Astrocyte (in vitro differentiated cells and primary cell): ENCODE results near the gene TMEM80. TPM values are rescaled to one million over a fixed set of nuclear protein-coding genes. Genes with fewer than 3 reads are reported as not detected.

Experiments
- DNase-seq: peaks from one replicate; pipeline ENCODE4 v3.0.0-alpha.2; 2010; ENCODE audit warnings: low read depth
- FAIRE-seq: peaks from 2 replicates; lab custom pipeline; 2011; peaks lifted over from hg19 to GRCh38; lab: Jason Lieb, UNC
- H2AFZ ChIP-seq: 2 replicates; pipeline ENCODE4 v1.6.0; 2012; ENCODE audit warnings: low read depth, low read length, inconsistent platforms
- H3K27ac ChIP-seq: 2 replicates; pipeline ENCODE4 v1.5.1; 2011; ENCODE audit warnings: low read depth, low read length, inconsistent platforms
- H3K27me3 ChIP-seq: 2 replicates; pipeline ENCODE4 v1.6.0; 2011; ENCODE audit warnings: low read length, inconsistent platforms; ENCODE audit not compliant: insufficient read depth
- H3K36me3 ChIP-seq: 2 replicates; pipeline ENCODE4 v1.5.1; 2011; ENCODE audit warnings: low read length, inconsistent platforms; ENCODE audit not compliant: insufficient read depth
- H3K4me1 ChIP-seq: 2 replicates; pipeline ENCODE4 v1.5.1; 2011; ENCODE audit warnings: low read length, inconsistent platforms; ENCODE audit not compliant: insufficient read depth
- H3K4me2 ChIP-seq: 2 replicates; pipeline ENCODE4 v1.6.0; 2012; ENCODE audit warnings: low read length, inconsistent platforms
- H3K4me3 ChIP-seq: 2 replicates; pipeline ENCODE4 v1.5.1; 2011; ENCODE audit warnings: low read depth, mild to moderate bottlenecking, low read length, inconsistent platforms; ENCODE audit not compliant: insufficient read depth
- H3K79me2 ChIP-seq: 2 replicates; pipeline ENCODE4 v1.6.0; 2012; ENCODE audit warnings: mild to moderate bottlenecking, low read length, inconsistent platforms; ENCODE audit not compliant: insufficient read depth
- H3K9ac ChIP-seq: 2 replicates; pipeline ENCODE4 v1.6.0; 2012; ENCODE audit warnings: mild to moderate bottlenecking, low read length, inconsistent platforms
- H3K9me3 ChIP-seq: 2 replicates; pipeline ENCODE4 v1.5.1; 2012; ENCODE audit warnings: low read depth, mild to moderate bottlenecking, low read length, inconsistent platforms; ENCODE audit not compliant: insufficient read depth
- H4K20me1 ChIP-seq: 2 replicates; pipeline ENCODE4 v1.6.0; 2012; ENCODE audit warnings: low read length, inconsistent platforms; ENCODE audit not compliant: insufficient read depth
- H3K27ac Mint-ChIP-seq: one replicate; pipeline ENCODE4 v1.8.0; 2021; ENCODE audit warnings: mild to moderate bottlenecking, mixed read lengths; ENCODE audit not compliant: unreplicated experiment
- H3K27me3 Mint-ChIP-seq: one replicate; pipeline ENCODE4 v1.8.0; 2021; ENCODE audit warnings: low read depth, mixed read lengths; ENCODE audit not compliant: unreplicated experiment
- H3K36me3 Mint-ChIP-seq: one replicate; pipeline ENCODE4 v1.8.0; 2021; ENCODE audit warnings: low read depth, mixed read lengths; ENCODE audit not compliant: unreplicated experiment
- H3K4me1 Mint-ChIP-seq: one replicate; pipeline ENCODE4 v1.8.0; 2021; ENCODE audit warnings: low read depth, mixed read lengths; ENCODE audit not compliant: unreplicated experiment
- H3K4me3 Mint-ChIP-seq: one replicate; pipeline ENCODE4 v1.8.0; 2021; ENCODE audit warnings: mild to moderate bottlenecking, moderate library complexity, mixed read lengths; ENCODE audit not compliant: unreplicated experiment
- H3K9me3 Mint-ChIP-seq: one replicate; pipeline ENCODE4 v1.8.0; 2021; ENCODE audit warnings: mild to moderate bottlenecking, mixed read lengths; ENCODE audit not compliant: unreplicated experiment
- EZH2 ChIP-seq: IDR thresholded peaks from 2 replicates; pipeline ENCODE4 v1.6.1; 2012; ENCODE audit warnings: mild to moderate bottlenecking, low read length, inconsistent platforms; ENCODE audit not compliant: insufficient read depth
- total RNA-seq: library from RNA; stranded (reverse); gene quantifications from 2 replicates; pipeline ENCODE4 v1.2.1, GENCODE V29; 2021
- TF ChIP-seq, protein P1 (sequence below): IDR thresholded peaks from 2 replicates; pipeline ENCODE4 v1.5.1; 2011; ENCODE audit warnings: low read depth, mild to moderate bottlenecking, inconsistent platforms, low read length, moderate library complexity; ENCODE audit not compliant: insufficient read depth

TMEM80 gene
- total RNA-seq, 1 donor from 2014 or later: 16.1 TPM

DNA sequence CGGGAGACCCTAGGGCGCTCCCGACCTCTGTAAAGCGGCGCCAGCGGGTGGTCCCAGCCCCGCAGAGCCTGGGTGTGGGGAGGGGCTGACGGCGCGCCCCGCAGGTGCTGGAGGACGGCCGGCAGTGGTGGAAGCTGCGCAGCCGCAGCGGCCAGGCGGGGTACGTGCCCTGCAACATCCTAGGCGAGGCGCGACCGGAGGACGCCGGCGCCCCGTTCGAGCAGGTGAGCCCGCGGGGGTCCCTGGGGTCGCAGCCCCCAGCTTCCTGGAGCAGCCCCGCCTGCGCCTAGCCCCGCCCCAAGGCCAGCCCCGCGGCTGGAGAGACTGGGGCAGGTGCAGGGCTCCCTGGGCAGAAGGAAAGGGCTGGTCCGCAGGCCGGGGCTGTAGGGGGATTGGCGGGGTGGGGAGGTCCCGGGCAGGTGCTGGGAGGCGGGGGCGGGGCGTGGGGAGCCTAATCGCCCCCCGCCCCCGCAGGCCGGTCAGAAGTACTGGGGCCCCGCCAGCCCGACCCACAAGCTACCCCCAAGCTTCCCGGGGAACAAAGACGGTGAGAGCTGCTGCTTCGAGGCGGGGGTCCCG lies 30.1 kb downstream of the TMEM80 start:
- Histone ChIP-seq H3K9ac (no peak overlapping the region), H3K4me1 (peaks cover 26% of the 10 kb centered on the region), H3K9me3 (no peaks in the 10 kb centered on the region), H4K20me1 (peaks cover 41% of the 10 kb centered on the region), H3K4me3 (no peak overlapping the region), H3K27ac (no peak overlapping the region), H3K79me2 (no peaks in the 10 kb centered on the region), H3K4me2 (peak overlapping the region; percentile 69), H3K27me3 (peaks cover 5% of the 10 kb centered on the region), H3K36me3 (no peaks in the 10 kb centered on the region), H2AFZ (no peak overlapping the region)
- no peaks in the 10 kb centered on the region for H3K4me1 Mint-ChIP-seq
- H3K4me3 Mint-ChIP-seq: no peak overlapping the region
- no peak overlapping the region for H3K27ac Mint-ChIP-seq
- no peak for DNase-seq
- peaks cover 5% of the 10 kb centered on the region for H3K36me3 Mint-ChIP-seq
- FAIRE-seq: no peak
- TF ChIP-seq EZH2: no peak
- TF ChIP-seq, protein P1, sequence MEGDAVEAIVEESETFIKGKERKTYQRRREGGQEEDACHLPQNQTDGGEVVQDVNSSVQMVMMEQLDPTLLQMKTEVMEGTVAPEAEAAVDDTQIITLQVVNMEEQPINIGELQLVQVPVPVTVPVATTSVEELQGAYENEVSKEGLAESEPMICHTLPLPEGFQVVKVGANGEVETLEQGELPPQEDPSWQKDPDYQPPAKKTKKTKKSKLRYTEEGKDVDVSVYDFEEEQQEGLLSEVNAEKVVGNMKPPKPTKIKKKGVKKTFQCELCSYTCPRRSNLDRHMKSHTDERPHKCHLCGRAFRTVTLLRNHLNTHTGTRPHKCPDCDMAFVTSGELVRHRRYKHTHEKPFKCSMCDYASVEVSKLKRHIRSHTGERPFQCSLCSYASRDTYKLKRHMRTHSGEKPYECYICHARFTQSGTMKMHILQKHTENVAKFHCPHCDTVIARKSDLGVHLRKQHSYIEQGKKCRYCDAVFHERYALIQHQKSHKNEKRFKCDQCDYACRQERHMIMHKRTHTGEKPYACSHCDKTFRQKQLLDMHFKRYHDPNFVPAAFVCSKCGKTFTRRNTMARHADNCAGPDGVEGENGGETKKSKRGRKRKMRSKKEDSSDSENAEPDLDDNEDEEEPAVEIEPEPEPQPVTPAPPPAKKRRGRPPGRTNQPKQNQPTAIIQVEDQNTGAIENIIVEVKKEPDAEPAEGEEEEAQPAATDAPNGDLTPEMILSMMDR: no peak
- no peaks in the 10 kb centered on the region for H3K9me3 Mint-ChIP-seq
- peaks cover 4% of the 10 kb centered on the region for H3K27me3 Mint-ChIP-seq

DNA sequence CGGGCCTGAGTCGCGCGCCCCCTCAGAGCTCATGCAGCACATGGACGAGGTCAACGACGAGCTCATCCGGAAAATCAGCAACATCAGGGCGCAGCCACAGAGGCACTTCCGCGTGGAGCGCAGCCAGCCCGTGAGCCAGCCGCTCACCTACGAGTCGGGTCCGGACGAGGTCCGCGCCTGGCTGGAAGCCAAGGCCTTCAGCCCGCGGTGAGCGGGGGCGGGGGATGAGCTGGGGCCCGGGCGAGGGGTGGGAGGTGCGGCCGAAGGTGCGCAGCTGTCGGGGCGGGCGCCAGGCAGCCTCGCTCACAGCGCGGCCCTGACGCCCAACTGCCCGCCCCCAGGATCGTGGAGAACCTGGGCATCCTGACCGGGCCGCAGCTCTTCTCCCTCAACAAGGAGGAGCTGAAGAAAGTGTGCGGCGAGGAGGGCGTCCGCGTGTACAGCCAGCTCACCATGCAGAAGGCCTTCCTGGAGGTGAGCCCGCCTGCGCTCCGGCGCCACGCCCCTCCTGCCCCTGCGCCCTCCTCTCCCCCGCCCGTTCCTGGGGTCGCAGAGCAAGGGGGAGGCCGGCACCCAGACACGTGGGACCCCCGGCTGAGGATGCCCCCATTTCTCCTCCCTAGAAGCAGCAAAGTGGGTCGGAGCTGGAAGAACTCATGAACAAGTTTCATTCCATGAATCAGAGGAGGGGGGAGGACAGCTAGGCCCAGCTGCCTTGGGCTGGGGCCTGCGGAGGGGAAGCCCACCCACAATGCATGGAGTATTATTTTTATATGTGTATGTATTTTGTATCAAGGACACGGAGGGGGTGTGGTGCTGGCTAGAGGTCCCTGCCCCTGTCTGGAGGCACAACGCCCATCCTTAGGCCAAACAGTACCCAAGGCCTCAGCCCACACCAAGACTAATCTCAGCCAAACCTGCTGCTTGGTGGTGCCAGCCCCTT lies 30.9 kb downstream of the TMEM80 start:
- TF ChIP-seq EZH2: no peak
- TF ChIP-seq, protein P1: no peak
- Histone ChIP-seq H3K79me2 (no peaks in the 10 kb centered on the region), H3K27ac (no peak overlapping the region), H3K36me3 (no peaks in the 10 kb centered on the region), H3K4me2 (peak overlapping the region; percentile 69), H3K4me3 (no peak overlapping the region), H3K9me3 (no peaks in the 10 kb centered on the region), H3K4me1 (peaks cover 26% of the 10 kb centered on the region), H3K27me3 (peaks cover 2% of the 10 kb centered on the region), H3K9ac (no peak overlapping the region), H2AFZ (no peak overlapping the region), H4K20me1 (peaks cover 37% of the 10 kb centered on the region)
- no peaks in the 10 kb centered on the region for H3K4me1 Mint-ChIP-seq
- H3K27ac Mint-ChIP-seq: peak overlapping the region; percentile 58
- FAIRE-seq: no peak
- peaks cover 5% of the 10 kb centered on the region for H3K36me3 Mint-ChIP-seq
- no peak overlapping the region for H3K4me3 Mint-ChIP-seq
- H3K9me3 Mint-ChIP-seq: no peaks in the 10 kb centered on the region
- DNase-seq: peak; percentile 53
- H3K27me3 Mint-ChIP-seq: peaks cover 4% of the 10 kb centered on the region
